SKM-1 treated with dmso at 0.1 percent for 144 hours (cell line): ENCODE data around the gene DISC1.
"Not testable (repeated sequence)": the region's sequence is repeated elsewhere in the genome, so short reads cannot be mapped to it uniquely, and the experiment has no call there.

Experiments
- DNase-seq: peaks from one replicate; lab custom pipeline; 2025; ENCODE audit not compliant: unreplicated experiment; lab: John Stamatoyannopoulos, UW

The DISC1 gene

GRCh38 chr1:231634323-231635013 lies 7.9 kb downstream of the DISC1 start:
- DNase-seq: no peak

DNA sequence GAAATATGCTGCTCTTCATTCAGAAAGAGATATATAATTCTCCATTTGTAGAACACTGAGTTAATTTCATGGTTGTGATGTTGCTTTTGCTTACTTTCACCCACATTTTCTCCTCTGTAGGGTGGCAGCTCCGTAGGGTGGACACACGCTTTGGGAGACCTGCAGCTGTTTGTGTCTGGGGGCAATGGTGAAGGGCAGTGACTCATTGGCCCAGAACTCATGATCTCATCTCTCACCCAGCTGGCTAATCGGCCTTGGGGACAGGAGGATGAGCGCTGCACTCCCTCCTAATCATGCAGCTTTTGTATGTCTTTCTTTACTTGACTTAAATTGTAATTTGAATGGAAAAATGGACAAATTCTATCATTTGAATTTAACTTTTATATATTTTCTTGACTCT lies 9.6 kb downstream of the DISC1 start:
- no peak for DNase-seq

DNA sequence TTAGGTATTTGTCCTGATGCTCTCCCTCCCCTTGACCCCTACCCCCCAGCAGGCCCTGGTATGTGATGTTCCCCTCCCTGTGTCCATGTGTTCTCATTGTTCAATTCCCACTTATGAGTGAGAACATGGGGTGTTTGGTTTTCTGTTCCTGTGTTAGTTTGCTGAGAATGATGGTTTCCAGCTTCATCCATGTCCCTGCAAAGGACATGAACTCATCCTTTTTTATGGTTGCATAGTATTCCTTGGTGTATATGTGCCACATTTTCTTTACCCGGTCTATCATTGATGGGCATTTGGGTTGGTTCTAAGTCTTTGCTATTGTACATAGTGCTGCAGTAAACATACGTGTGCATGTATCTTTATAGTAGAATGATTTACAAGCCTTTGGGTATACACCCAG lies 10.3 kb downstream of the DISC1 start:
- not testable (repeated sequence) for DNase-seq

GRCh38 chr1:231638647-231639046 lies 12.1 kb downstream of the DISC1 start:
- no peak for DNase-seq

DNA sequence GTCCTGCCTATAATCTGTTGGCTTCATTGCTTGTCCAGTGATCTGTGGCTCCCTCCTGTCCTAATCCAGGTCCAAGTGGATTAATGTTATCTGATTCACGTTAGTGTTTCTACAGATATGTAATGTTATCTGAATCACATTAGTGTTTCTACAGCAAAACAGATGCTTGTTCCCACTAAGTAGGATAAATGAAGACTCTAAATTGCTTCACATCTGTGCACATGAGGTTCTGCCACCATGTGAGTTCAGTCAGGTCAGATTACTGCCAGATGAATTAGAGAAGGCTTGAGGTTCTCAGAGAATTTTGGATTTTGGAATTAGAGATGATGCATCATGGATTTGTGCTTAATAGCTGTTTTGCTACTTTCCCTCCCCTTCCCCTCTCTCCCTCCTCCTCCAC lies 13.2 kb downstream of the DISC1 start:
- no peak for DNase-seq

DNA sequence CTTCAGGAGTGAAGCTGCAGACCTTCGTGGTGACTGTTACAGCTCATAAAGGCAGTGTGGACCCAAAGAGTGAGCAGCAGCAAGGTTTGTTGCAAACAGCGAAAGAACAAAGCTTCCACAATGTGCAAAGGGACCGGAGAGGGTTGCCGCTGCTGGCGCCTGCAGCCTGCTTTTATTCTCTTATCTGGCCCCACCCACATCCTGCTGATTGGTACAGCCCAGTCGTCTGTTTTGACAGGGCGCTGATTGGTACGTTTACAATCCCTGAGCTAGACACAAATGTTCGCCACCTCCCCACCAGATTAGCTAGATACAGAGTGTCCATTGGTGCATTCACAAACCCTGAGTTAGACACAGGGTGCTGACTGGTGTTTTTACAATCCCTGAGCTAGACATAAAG lies 14.9 kb downstream of the DISC1 start:
- DNase-seq: not testable (repeated sequence)

DNA sequence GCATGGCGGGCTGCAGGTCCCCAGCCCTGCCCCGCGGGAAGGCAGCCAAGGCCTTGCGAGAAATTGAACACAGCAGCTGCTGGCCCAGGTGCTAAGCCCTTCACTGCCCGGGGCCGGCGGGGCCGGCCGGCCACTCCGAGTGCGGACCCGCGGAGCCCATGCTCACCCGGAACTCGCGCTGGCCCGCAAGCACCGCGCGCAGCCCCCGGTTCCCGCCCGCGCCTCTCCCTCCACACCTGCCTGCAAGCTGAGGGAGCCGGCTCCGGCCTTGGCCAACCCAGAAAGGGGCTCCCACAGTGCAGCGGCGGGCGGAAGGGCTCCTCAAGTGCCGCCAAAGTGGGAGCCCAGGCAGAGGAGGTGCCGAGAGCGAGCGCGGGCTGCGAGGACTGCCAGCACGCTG lies 15.5 kb downstream of the DISC1 start:
- DNase-seq: not testable (repeated sequence)

DNA sequence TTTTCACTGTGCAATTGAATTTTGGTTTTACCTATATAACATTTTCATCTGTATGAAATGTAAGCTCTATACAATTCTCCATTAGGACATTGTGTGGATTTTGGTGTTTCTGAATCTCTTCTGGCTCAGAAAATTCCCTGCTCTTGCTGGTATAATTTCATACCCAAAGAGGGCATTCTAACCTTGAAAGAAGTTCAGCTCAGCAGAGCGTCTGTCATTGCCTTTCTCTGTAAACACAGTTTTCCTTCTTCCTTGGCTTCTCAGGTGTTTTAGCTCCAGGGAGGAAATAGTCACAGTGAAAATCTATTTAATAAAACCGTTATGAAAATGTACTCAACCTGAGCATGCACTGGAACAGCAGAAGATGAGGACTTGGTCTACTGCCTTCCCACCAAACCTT lies 16.0 kb downstream of the DISC1 start:
- DNase-seq: no peak

- no peak for DNase-seq
Observed at GRCh38 chr1:231643071-231643934, 16.7 kb downstream of the DISC1 start.

GRCh38 chr1:231643935-231644237 lies 17.3 kb downstream of the DISC1 start:
- DNase-seq: no peak

DNA sequence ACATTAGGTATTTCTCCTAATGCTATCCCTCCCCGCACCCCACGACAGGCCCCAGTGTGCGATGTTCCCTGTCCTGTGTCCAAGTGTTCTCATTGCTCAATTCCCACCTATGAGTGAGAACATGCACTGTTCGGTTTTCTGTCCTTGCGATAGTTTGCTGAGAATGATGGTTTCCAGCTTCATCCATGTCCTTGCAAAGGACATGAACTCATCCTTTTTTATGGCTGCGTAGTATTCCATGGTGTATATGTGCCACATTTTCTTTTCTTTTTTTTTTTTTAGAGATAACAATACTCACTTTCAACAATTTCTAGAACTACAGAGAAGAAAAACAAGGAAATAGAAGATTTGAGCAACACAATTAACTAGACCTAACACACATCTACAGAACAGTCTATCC lies 19.0 kb downstream of the DISC1 start:
- not testable (repeated sequence) for DNase-seq

DNA sequence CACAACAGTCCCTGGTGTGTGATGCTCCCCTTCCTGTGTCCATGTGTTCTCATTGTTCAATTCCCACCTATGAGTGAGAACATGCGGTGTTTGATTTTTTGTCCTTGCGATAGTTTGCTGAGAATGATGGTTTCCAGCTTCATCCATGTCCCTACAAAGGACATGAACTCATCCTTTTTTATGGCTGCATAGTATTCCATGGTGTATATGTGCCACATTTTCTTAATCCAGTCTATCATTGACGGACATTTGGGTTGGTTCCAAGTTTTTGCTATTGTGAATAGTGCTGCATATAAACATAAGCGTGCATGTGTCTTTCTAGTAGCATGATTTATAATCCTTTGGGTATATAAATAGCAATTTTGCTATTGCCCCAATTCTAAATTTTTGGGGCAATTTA lies 19.6 kb downstream of the DISC1 start:
- not testable (repeated sequence) for DNase-seq

- DNase-seq: not testable (repeated sequence)
Observed at GRCh38 chr1:231651621-231652260, 25.2 kb downstream of the DISC1 start.

- no peak for DNase-seq
Observed at GRCh38 chr1:231653632-231654031, 27.0 kb downstream of the DISC1 start.

DNA sequence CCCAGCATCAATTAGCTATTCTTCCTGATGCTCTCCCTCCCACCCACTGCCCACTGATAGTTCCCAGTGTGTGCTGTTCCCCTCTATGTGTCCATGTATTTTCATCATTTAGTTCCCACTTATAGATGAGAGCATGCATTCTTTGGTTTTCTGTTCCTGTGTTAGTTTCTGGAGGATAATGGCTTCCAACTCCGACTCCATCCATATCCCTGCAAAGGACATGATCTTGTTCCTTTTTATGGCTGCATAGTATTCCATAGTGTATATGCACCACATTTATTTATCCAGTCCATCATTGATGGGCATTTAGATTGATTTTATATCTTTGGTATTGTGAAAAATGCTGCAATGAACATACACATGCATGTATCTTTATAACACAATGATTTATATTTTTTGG lies 30.2 kb downstream of the DISC1 start:
- DNase-seq: no peak

DNA sequence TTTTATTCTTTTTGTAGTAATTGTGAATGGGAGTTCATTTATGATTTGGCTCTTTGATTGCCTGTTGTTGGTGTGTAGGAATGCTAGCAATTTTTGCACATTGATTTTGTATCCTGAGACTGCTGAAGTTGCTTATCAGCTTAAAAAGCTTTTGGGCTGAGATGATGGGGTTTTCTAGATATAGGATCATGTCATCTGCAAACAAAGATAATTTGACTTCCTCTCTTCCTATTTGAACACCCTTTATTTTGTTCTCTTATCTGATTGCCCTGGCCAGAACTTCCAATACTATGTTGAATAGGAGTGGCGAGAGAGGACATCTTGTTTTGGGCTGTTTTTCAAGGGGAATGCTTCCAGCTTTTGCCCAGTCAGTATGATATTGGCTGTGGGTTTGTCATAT lies 31.6 kb downstream of the DISC1 start:
- not testable (repeated sequence) for DNase-seq

DNA sequence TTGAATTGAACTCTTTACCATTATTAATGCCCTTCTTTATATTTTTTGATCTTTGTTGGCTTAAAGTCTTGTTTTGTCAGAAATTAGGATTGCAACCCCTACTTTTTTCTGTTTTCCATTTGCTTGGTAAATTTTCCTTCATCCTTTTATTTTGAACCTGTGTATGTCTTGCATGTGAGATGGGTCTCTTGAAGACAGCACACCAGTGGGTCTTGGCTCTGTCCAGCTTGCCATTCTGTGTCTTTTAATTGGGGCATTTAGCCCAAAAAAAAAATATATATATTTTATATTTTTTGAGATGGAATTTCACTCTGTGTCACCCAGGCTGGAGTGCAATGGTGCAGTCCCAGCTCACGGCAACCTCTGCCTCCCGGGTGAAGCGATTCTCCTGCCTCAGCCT lies 33.6 kb downstream of the DISC1 start:
- no peak for DNase-seq

- peak; percentile 93 for DNase-seq
Observed at GRCh38 chr1:231663211-231663792, 36.7 kb downstream of the DISC1 start.

DNA sequence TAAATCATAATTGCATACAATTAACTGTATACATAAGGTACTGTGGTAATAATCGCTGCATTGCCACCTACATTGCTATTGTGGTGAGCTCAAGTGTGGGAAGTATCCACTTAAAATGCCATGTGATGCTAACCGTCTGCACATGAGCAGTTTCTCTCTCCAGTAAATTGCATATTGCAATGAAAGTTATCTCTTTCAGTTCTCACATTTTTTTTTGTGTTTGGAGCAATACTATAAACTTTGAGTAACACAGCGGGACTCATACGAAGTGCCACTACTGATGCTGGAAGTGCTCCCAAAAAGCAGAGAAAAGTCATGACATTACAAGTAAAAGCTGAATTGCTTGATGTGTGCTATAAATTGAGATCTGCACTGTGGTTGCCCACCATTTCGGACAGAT lies 38.5 kb downstream of the DISC1 start:
- no peak for DNase-seq

GRCh38 chr1:231665726-231666125 lies 39.1 kb downstream of the DISC1 start:
- no peak for DNase-seq

- peak; percentile 8 for DNase-seq
Observed at GRCh38 chr1:231666220-231666936, 39.8 kb downstream of the DISC1 start.
